PC-9 (cell line): ENCODE measurements around the gene HSPE1. TPM values are rescaled to one million over a fixed set of nuclear protein-coding genes. Genes with fewer than 3 reads are reported as not detected.
"Not testable (repeated sequence)": the region's sequence is repeated elsewhere in the genome, so short reads cannot be mapped to it uniquely, and the experiment has no call there.

Experiments used
- BruUV-seq: library from RNA; stranded (reverse); fragments of 400-500 nt; replicated peaks from 2 replicates; lab custom pipeline; 2021; lab: Mats Ljungman, UMichigan
- CTCF ChIA-PET: fragments of 300-600 bp; sonication (Branson Sonifier 250); formaldehyde crosslinking; loops from one replicate; lab custom pipeline; 2022; ENCODE audit warnings: antibody characterized with exemption; lab: Charles Lee
- POLR2A ChIA-PET: fragments of 300-600 bp; sonication (Branson Sonifier 250); formaldehyde crosslinking; loops from one replicate; lab custom pipeline; 2022; ENCODE audit warnings: antibody characterized with exemption; ENCODE audit not compliant: unreplicated experiment; lab: Charles Lee
- DNase-seq, 2 experiments: peaks; one replicate each; pipeline versions ENCODE4 v3.0.0 to v3.0.0-alpha.2; 2015 to 2022; ENCODE audit warnings: mixed read lengths in 1 of 2
- H2AFZ ChIP-seq: fragments of 200-600 bp; sonication (generic); 2 replicates; pipeline ENCODE4 v1.8.1; 2017; ENCODE audit warnings: antibody characterized with exemption
- H3F3A ChIP-seq: fragments of 200-600 bp; sonication (generic); 2 replicates; pipeline ENCODE4 v1.8.1; 2017; ENCODE audit warnings: antibody characterized with exemption, mild to moderate bottlenecking, low read depth; ENCODE audit not compliant: insufficient read depth
- H3K27ac ChIP-seq: fragments of 200-600 bp; sonication (generic); 2 replicates; pipeline ENCODE4 v1.6.1; 2016; ENCODE audit warnings: mixed run types
- H3K27me3 ChIP-seq: fragments of 200-600 bp; sonication (generic); 2 replicates; pipeline ENCODE4 v1.6.1; 2016; ENCODE audit warnings: low read depth, mixed run types; ENCODE audit not compliant: insufficient read depth
- H3K36me3 ChIP-seq: fragments of 200-600 bp; sonication (generic); 2 replicates; pipeline ENCODE4 v1.6.1; 2016; ENCODE audit warnings: low read depth, mixed run types
- H3K4me1 ChIP-seq: fragments of 200-600 bp; sonication (generic); replicated peaks from 2 replicates; pipeline ENCODE4 v1.6.1; 2016; ENCODE audit warnings: mixed run types; ENCODE audit not compliant: insufficient read depth
- H3K4me2 ChIP-seq: fragments of 200-600 bp; sonication (generic); 2 replicates; pipeline ENCODE4 v1.6.1; 2017; ENCODE audit warnings: mixed run types
- H3K4me3 ChIP-seq: fragments of 200-600 bp; sonication (generic); 2 replicates; pipeline ENCODE4 v1.6.1; 2016; ENCODE audit warnings: mixed run types
- H3K79me2 ChIP-seq: fragments of 200-600 bp; sonication (generic); 2 replicates; pipeline ENCODE4 v1.6.1; 2017; ENCODE audit warnings: low read depth, mixed run types
- H3K9me2 ChIP-seq: fragments of 200-600 bp; sonication (generic); 2 replicates; pipeline ENCODE4 v1.8.1; 2017; ENCODE audit warnings: mild to moderate bottlenecking; ENCODE audit not compliant: insufficient read depth
- H3K9me3 ChIP-seq: fragments of 200-600 bp; sonication (generic); 2 replicates; pipeline ENCODE4 v1.8.1; 2016; ENCODE audit warnings: low read depth; ENCODE audit not compliant: insufficient read depth
- H4K20me1 ChIP-seq: fragments of 200-600 bp; sonication (generic); 2 replicates; pipeline ENCODE4 v1.8.1; 2017; ENCODE audit not compliant: insufficient read depth
- CTCF ChIP-seq: fragments of 200-600 bp; sonication (generic); conservative IDR thresholded peaks from 2 replicates; pipeline ENCODE4 v1.6.1; 2017; ENCODE audit warnings: mixed run types, antibody characterized with exemption, mild to moderate bottlenecking, moderate library complexity
- EZH2 ChIP-seq: fragments of 200-600 bp; sonication (generic); IDR thresholded peaks from 2 replicates; pipeline ENCODE4 v1.8.0; 2017; ENCODE audit warnings: antibody characterized with exemption, low read depth
- intact Hi-C: fragments of 100-400 bp; cut with micrococcal nuclease; formaldehyde crosslinking; loops from one replicate; pipeline ENCODE4 v1.10.0; 2022; ENCODE audit not compliant: unreplicated experiment
- total RNA-seq: library from RNA; stranded (reverse); gene quantifications from 2 replicates; pipeline ENCODE4 v1.2.3, GENCODE V29; 2021

HSPE1 gene
- total RNA-seq, 1 experiment from 2014 or later: 219 TPM

- TF ChIP-seq EZH2 (no peak), CTCF (no peak)
- H3K27ac ChIP-seq: no peak overlapping the region
- POLR2A ChIA-PET: no interaction called here
- CTCF ChIA-PET: no interaction called here
- no TSS peak for BruUV-seq
- no peaks in the 10 kb centered on the region for H3K27me3 ChIP-seq
- intact Hi-C loops: no loop called here
- H3K79me2 ChIP-seq: no peaks in the 10 kb centered on the region
- DNase-seq: no peak
- H3K9me3 ChIP-seq: 0 out of 2 replicates have a peak, but pooled peaks cover 5% of the 10 kb centered on the region
- H3K36me3 ChIP-seq: peaks cover 15% of the 10 kb centered on the region; the same call in 1 of the 2 replicates
- H3K9me2 ChIP-seq: no peaks in the 10 kb centered on the region
- 0 out of 2 replicates have a peak, but pooled peaks cover 5% of the 10 kb centered on the region for H4K20me1 ChIP-seq
- no peak overlapping the region for H3K4me2 ChIP-seq
- H3F3A ChIP-seq: no peaks in the 10 kb centered on the region; the same call in 1 of the 2 replicates
- no peak overlapping the region for H2AFZ ChIP-seq
- no peak overlapping the region for H3K4me3 ChIP-seq
- H3K4me1 ChIP-seq: no peaks in the 10 kb centered on the region
Measured at GRCh38 chr2:197477797-197478196, 22.4 kb upstream of the HSPE1 start.

- H3K27ac ChIP-seq: no peak overlapping the region
- ChIA-PET POLR2A (interaction anchor here (0.6 kb wide), 1 partner anchor 27 kb away, joined by 4 read pairs; no protein-coding TSS in a partner anchor), CTCF (no interaction called here)
- peaks cover 8% of the 10 kb centered on the region; the same call in 1 of the 2 replicates for H3K36me3 ChIP-seq
- DNase-seq: no peak
- no peak overlapping the region for H2AFZ ChIP-seq
- H3K4me3 ChIP-seq: no peak overlapping the region
- H3K79me2 ChIP-seq: no peaks in the 10 kb centered on the region
- intact Hi-C loops: no loop called here
- H3K27me3 ChIP-seq: no peaks in the 10 kb centered on the region
- no peaks in the 10 kb centered on the region for H3K9me2 ChIP-seq
- H3K4me1 ChIP-seq: no peaks in the 10 kb centered on the region
- no TSS peak for BruUV-seq
- no peaks in the 10 kb centered on the region for H4K20me1 ChIP-seq
- H3K9me3 ChIP-seq: peaks cover 10% of the 10 kb centered on the region; the same call in 1 of the 2 replicates
- H3K4me2 ChIP-seq: no peak overlapping the region
- no peak for TF ChIP-seq EZH2
- no peak for TF ChIP-seq CTCF
- H3F3A ChIP-seq: peaks cover 20% of the 10 kb centered on the region
Measured at GRCh38 chr2:197480165-197481036, 19.8 kb upstream of the HSPE1 start.

GRCh38 chr2:197484248-197484647 is 15.9 kb upstream of the HSPE1 start:
- H3K79me2 ChIP-seq, BruUV-seq, H3K9me2 ChIP-seq, H3K27me3 ChIP-seq, H3K4me3 ChIP-seq, CTCF ChIA-PET, H2AFZ ChIP-seq, intact Hi-C loops, H3K27ac ChIP-seq, DNase-seq, H3K4me2 ChIP-seq, H3K4me1 ChIP-seq: not testable (repeated sequence)
- H3K36me3 ChIP-seq: peaks cover 23% of the 10 kb centered on the region
- H4K20me1 ChIP-seq: peaks cover 30% of the 10 kb centered on the region
- peaks cover 57% of the 10 kb centered on the region for H3F3A ChIP-seq
- POLR2A ChIA-PET: interaction anchor here (0.6 to 0.7 kb wide), 2 partner anchors 49 to 115 kb away, joined by 3 to 8 read pairs; no protein-coding TSS in a partner anchor
- H3K9me3 ChIP-seq: peaks cover 10% of the 10 kb centered on the region; the same call in 1 of the 2 replicates
